ENCODE data around the gene RNF151. TPM values are rescaled to one million over a fixed set of nuclear protein-coding genes. Genes with fewer than 3 reads are reported as not detected.

Gene RNF151
- polyA plus RNA-seq, 2 of the 4 experiments (the other 2 are of a cell fraction) = not detected

- DNase-seq (ENCODE audit: low read depth in 1 of 2, low spot score in 1 of 2) = peak; percentile 82 to 88
- ChIA-PET CTCF (interaction anchor here (0.6 to 12.9 kb wide), 31 partner anchors 10 to 550 kb away, joined by 3 to 396 read pairs (median 4); partner anchors contain the start of genes MEIOB, MSRB1, NUBP2 and SPSB3), POLR2A (interaction anchor here (0.8 to 1.3 kb wide), 6 partner anchors 13 to 64 kb away, joined by 3 to 11 read pairs (median 3); partner anchors contain the start of gene MSRB1)
- H3K4me2 ChIP-seq = peak overlapping the region; percentile 97
- ATAC-seq = peak; percentile 82 to 84
- FAIRE-seq = no peak
- peak overlapping the region; percentile 98 to 99 for H3K27ac ChIP-seq
- WGBS (ENCODE audit: missing lambda C conversion rate) = 56% methylated on average over 12 of the region's 70 CpGs
- no peaks in the 10 kb centered on the region for H3K9me3 ChIP-seq
- H3K4me3 ChIP-seq = peak overlapping the region; percentile 65
- peaks cover 40% of the 10 kb centered on the region for H3K4me1 ChIP-seq
- TF ChIP-seq HDAC2 (IDR thresholded peaks at IDR 0.05) = no peak
- peak; percentile 67 to 72; a peak in 4 of 5 replicates for TF ChIP-seq JUN (IDR thresholded peaks at IDR 0.05)
- peak; percentile 87 to 99 for TF ChIP-seq RAD21 (conservative IDR thresholded peaks at IDR 0.05 in 1 of 2, IDR thresholded peaks at IDR 0.05 in 1 of 2)
- TF ChIP-seq NR3C1 (IDR thresholded peaks at IDR 0.05) = no peak
- no peak for TF ChIP-seq RCOR1 (IDR thresholded peaks at IDR 0.05; ENCODE audit: low read depth, low read length)
- no peak for TF ChIP-seq RFX5 (IDR thresholded peaks at IDR 0.05)
- peak; percentile 90 for TF ChIP-seq HOXB13 (CRISPR knock-in tag; IDR thresholded peaks at IDR 0.05; ENCODE audit: low read depth)
- TF ChIP-seq REST (IDR thresholded peaks at IDR 0.05) = no peak
- TF ChIP-seq SMC3 (IDR thresholded peaks at IDR 0.05) = peak; percentile 99
- no peak for TF ChIP-seq HOXA7 (CRISPR knock-in tag; IDR thresholded peaks at IDR 0.05)
- peak; percentile 91 for TF ChIP-seq HOXB5 (CRISPR knock-in tag; IDR thresholded peaks at IDR 0.05)
- peak; percentile 83; the same call in 1 of the 2 replicates for TF ChIP-seq TP53 (CRISPR knock-in tag; IDR thresholded peaks at IDR 0.05)
- TF ChIP-seq RNF2 (IDR thresholded peaks at IDR 0.05; ENCODE audit: borderline replicate concordance, low read depth) = peak; percentile 92
- TF ChIP-seq EHF (CRISPR knock-in tag; IDR thresholded peaks at IDR 0.05) = peak; percentile 90
- peak; percentile 98 for TF ChIP-seq MAX (IDR thresholded peaks at IDR 0.05)
- TF ChIP-seq SREBF2 (IDR thresholded peaks at IDR 0.05) = no peak
- no peak for TF ChIP-seq HEYL (CRISPR knock-in tag; IDR thresholded peaks at IDR 0.05)
- no peak for TF ChIP-seq EHMT2 (IDR thresholded peaks at IDR 0.05; ENCODE audit: low read depth)
- peak; percentile 39; the same call in 1 of the 2 replicates for TF ChIP-seq POLR2A (IDR thresholded peaks at IDR 0.05; ENCODE audit: low read length)
- TF ChIP-seq KDM5A (IDR thresholded peaks at IDR 0.05) = no peak
- TF ChIP-seq BHLHE40 (IDR thresholded peaks at IDR 0.05; ENCODE audit: low read depth, low read length) = no peak
- TF ChIP-seq EP300 (IDR thresholded peaks at IDR 0.05) = no peak
- no peak for TF ChIP-seq CBX2 (IDR thresholded peaks at IDR 0.05; ENCODE audit: borderline replicate concordance, low read depth)
- peak; percentile 97 for TF ChIP-seq CTCF (IDR thresholded peaks at IDR 0.05)
- no peak for TF ChIP-seq KDM1A (IDR thresholded peaks at IDR 0.05; ENCODE audit: low read depth)
- TF ChIP-seq FOXS1 (CRISPR knock-in tag; IDR thresholded peaks at IDR 0.05) = peak; percentile 84; the same call in 1 of the 2 replicates
- no peak for TF ChIP-seq CHD2 (IDR thresholded peaks at IDR 0.05; ENCODE audit: low read length, partially characterized antibody)
- TF ChIP-seq PHF8 (IDR thresholded peaks at IDR 0.05; ENCODE audit: borderline replicate concordance, low read depth) = 0 out of 2 replicates have a peak, but pooled peaks have one; percentile 43
- peak; percentile 52; the same call in 1 of the 2 replicates for TF ChIP-seq NPAS2 (CRISPR knock-in tag; IDR thresholded peaks at IDR 0.05; ENCODE audit: borderline replicate concordance)
- no peak for TF ChIP-seq FOSL2 (IDR thresholded peaks at IDR 0.05)
- TF ChIP-seq FOSL2 (CRISPR knock-in tag; IDR thresholded peaks at IDR 0.05) = no peak
- TF ChIP-seq E2F6 (IDR thresholded peaks at IDR 0.05; ENCODE audit: borderline replicate concordance, low read depth) = peak; percentile 98
- no peak for TF ChIP-seq CHD4 (IDR thresholded peaks at IDR 0.05; ENCODE audit: borderline replicate concordance)
- TF ChIP-seq MYC (IDR thresholded peaks at IDR 0.05; ENCODE audit: borderline replicate concordance, low read length) = peak; percentile 88
- no peak for TF ChIP-seq CBX8 (IDR thresholded peaks at IDR 0.05)
Observed at GRCh38 chr16:1929578-1930337, 36.9 kb upstream of the RNF151 start.

Data from A549 (cell line).